BJ (cell line): ENCODE results near the gene SPP2. TPM values are rescaled to one million over a fixed set of nuclear protein-coding genes. Genes with fewer than 3 reads are reported as not detected.

ENCODE experiments used
- CTCF ChIA-PET: fragments of 350-600 bp; formaldehyde crosslinking; extraction: SDS; loops from one replicate; lab custom pipeline; 2021; ENCODE audit warnings: antibody characterized with exemption, inconsistent platforms; lab: Yijun Ruan, JAX
- POLR2A ChIA-PET: fragments of 300-600 bp; sonication (Branson Sonifier 250); formaldehyde crosslinking; extraction: SDS; loops from one replicate; lab custom pipeline; 2021; ENCODE audit warnings: antibody characterized with exemption; lab: Charles Lee
- DNase-seq: peaks from one replicate; pipeline ENCODE4 v3.0.0-alpha.2; 2011; ENCODE audit warnings: low read depth
- H3K27me3 ChIP-seq: 2 replicates; pipeline ENCODE4 v1.6.0; 2011; ENCODE audit warnings: low read length; ENCODE audit not compliant: control insufficient read depth, insufficient read depth
- H3K36me3 ChIP-seq: 2 replicates; pipeline ENCODE4 v1.5.1; 2011; ENCODE audit warnings: low read length; ENCODE audit not compliant: control insufficient read depth, insufficient read depth
- H3K4me3 ChIP-seq: 2 replicates; pipeline ENCODE4 v1.5.1; 2011; ENCODE audit warnings: low read depth, mild to moderate bottlenecking, control low read depth, low read length
- CTCF ChIP-seq: IDR thresholded peaks from 2 replicates; pipeline ENCODE4 v1.5.1; 2011; ENCODE audit warnings: low read depth, mild to moderate bottlenecking, control low read depth, inconsistent platforms, low read length, moderate library complexity; ENCODE audit not compliant: insufficient read depth
- polyA plus RNA-seq: library from polyadenylated mRNA; depleted of rRNA; stranded (reverse); fragments of >200 nt; gene quantifications from 2 replicates; pipeline ENCODE4 v1.2.3, GENCODE V29; 2011

SPP2 gene
- polyA plus RNA-seq, 1 experiment: not detected

DNA sequence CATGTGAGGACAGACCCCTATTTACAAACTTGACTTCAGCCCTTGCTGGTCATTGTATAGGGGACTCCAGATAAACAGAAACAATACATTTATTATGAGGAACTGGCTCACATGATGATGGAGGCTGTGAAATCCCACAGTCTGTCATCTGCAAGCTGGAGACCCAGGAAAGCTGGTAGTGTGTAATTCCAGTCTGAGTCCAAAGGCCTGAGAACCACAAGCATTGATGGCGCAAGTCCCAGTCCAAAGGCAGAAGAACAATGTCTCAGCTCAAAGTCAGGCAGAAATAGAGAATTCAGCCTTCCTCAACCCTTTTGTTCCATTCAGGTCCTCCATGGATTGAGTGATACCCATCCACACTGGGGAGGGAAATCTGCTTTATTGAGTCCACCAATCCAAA, 28.1 kb upstream of the SPP2 start:
- CTCF ChIA-PET: interaction anchor here (1.0 kb wide), 1 partner anchor 33 kb away, joined by 3 read pairs; no protein-coding TSS in a partner anchor
- POLR2A ChIA-PET: no interaction called here
- DNase-seq: no peak

GRCh38 chr2:234024304-234024703, 26.2 kb upstream of the SPP2 start:
- ChIA-PET CTCF (no interaction called here), POLR2A (no interaction called here)
- Histone ChIP-seq H3K36me3 (no peaks in the 10 kb centered on the region), H3K27me3 (no peaks in the 10 kb centered on the region), H3K4me3 (no peak overlapping the region)
- TF ChIP-seq CTCF: no peak
- DNase-seq: no peak

More for the DNA sequence above, 28.1 kb upstream of the SPP2 start:
- no peaks in the 10 kb centered on the region for H3K27me3 ChIP-seq
- H3K4me3 ChIP-seq: no peak overlapping the region
- no peak for TF ChIP-seq CTCF
- no peaks in the 10 kb centered on the region for H3K36me3 ChIP-seq

- CTCF ChIA-PET: no interaction called here
- DNase-seq: no peak
- POLR2A ChIA-PET: no interaction called here
- Histone ChIP-seq H3K27me3 (no peaks in the 10 kb centered on the region), H3K36me3 (no peaks in the 10 kb centered on the region), H3K4me3 (peak overlapping the region; percentile 19; the same call in 1 of the 2 replicates)
- TF ChIP-seq CTCF: no peak
Observed at GRCh38 chr2:234025466-234025865, 25.0 kb upstream of the SPP2 start.

DNA sequence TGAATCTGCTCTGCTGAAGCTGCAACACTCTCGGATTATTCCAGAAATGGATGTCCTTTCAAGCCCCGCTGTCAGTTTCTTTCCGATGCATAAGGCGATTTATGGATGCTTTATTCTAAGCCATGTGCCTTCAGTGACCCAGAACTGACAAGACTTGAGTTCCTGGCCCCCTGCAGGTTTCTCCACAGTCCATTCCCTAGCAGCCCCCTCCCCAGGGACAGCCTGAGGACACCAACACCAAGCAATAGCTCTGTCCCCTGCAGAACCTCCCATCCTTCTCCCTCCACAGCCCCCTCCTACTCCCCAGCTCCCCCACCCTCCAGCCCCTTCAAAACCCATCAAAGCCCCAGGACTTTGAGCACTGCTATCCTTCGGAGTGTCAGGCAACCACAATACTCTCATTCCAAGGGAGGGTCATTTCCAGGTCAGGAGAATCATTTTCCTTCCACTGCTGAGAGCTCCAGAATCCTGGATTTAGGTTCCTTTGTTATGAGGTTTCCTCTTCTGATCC, 24.6 kb upstream of the SPP2 start:
- POLR2A ChIA-PET: no interaction called here
- no peak for TF ChIP-seq CTCF
- Histone ChIP-seq H3K27me3 (peaks cover 2% of the 10 kb centered on the region; the same call in 1 of the 2 replicates), H3K36me3 (no peaks in the 10 kb centered on the region), H3K4me3 (peak overlapping the region; percentile 19; the same call in 1 of the 2 replicates)
- DNase-seq: no peak
- CTCF ChIA-PET: no interaction called here

DNA sequence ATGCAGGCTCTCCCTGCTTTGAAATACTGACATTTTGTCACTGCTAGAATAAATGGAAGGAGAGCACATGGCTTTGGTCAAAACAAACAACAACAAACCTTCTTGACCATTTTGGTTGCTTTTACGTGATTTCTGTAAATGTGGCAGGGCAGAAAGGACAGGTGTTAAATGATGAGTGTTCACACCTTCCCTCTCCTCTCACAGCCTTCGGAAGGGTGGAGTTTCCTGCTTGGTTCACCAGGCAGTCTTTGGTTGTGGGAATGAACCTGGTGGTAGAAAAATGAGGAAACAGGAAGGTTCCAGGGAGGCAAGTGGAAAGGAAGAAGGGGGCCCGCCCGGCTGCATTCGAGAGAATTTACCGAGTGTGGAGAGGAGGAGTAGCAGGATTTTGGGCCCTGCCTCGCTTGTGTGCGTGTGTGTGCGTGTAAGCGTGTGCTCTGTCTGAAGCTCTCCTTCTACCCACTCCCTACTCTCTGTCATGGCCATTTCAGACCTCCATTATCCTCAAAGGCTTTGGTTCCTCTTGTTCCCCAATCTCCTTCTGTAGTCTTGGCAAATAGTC, 23.7 kb upstream of the SPP2 start:
- ChIA-PET POLR2A (no interaction called here), CTCF (no interaction called here)
- H3K4me3 ChIP-seq: no peak overlapping the region
- H3K27me3 ChIP-seq: peaks cover 2% of the 10 kb centered on the region; the same call in 1 of the 2 replicates
- no peaks in the 10 kb centered on the region for H3K36me3 ChIP-seq
- no peak for DNase-seq
- TF ChIP-seq CTCF: no peak
